ENCODE data around the gene ZNF195. TPM values are rescaled to one million over a fixed set of nuclear protein-coding genes. Genes with fewer than 3 reads are reported as not detected.

The ZNF195 gene
- total and polyA plus RNA-seq, 2 of the 8 experiments (the other 6 are each of a cell fraction or from before 2014, with no cell fraction given), result 23.9 to 88.6 TPM

- ChIA-PET POLR2A (ENCODE audit: partially characterized antibody) (interaction anchor here (0.8 to 3.8 kb wide), 6 partner anchors 12 to 63 kb away, joined by 3 to 29 read pairs (median 6); partner anchors contain the start of gene ZNF195), CTCF (ENCODE audit: partially characterized antibody) (interaction anchor here (0.8 to 1.1 kb wide), 4 partner anchors 36 to 64 kb away, joined by 3 read pairs; no protein-coding TSS in a partner anchor)
- TF ChIP-seq ATF2 (IDR thresholded peaks at IDR 0.05; ENCODE audit: low read length) (no peak), ASH2L (IDR thresholded peaks at IDR 0.05; ENCODE audit: low read length) (no peak), CTCF (IDR thresholded peaks at IDR 0.05; ENCODE audit: control extremely low read depth in 1 of 3, insufficient read depth in 1 of 3, low read depth in 1 of 3, low read length in 3 of 3) (no peak), NRF1 (IDR thresholded peaks at IDR 0.05; ENCODE audit: low read depth, low read length) (no peak), SRF (IDR thresholded peaks at IDR 0.05; ENCODE audit: low read depth, low read length) (no peak), HDAC2 (IDR thresholded peaks at IDR 0.05; ENCODE audit: borderline replicate concordance in 1 of 2, low read depth in 2 of 2, low read length in 2 of 2) (no peak), SP4 (IDR thresholded peaks at IDR 0.05; ENCODE audit: low read length) (no peak)
These were observed 34.4 kb downstream of the ZNF195 start for GRCh38 chr11:3344327-3345174.

More at GRCh38 chr11:3344327-3345174, 34.4 kb downstream of the ZNF195 start:
- no peak overlapping the region for H4K91ac ChIP-seq (replicated peaks; ENCODE audit: insufficient read length, low read length)
- H3K4me2 ChIP-seq (ENCODE audit: insufficient read depth in 1 of 2, low read depth in 2 of 2, low read length in 2 of 2), result no peak overlapping the region
- H3K23me2 ChIP-seq (ENCODE audit: low read depth, low read length), result no peaks in the 10 kb centered on the region
- H2BK5ac ChIP-seq (ENCODE audit: low read depth, low read length), result no peak overlapping the region
- H3K4me1 ChIP-seq (replicated peaks in 1 of 4; ENCODE audit: control insufficient read depth in 3 of 4, insufficient read depth in 4 of 4, low read length in 3 of 4), result no peaks in the 10 kb centered on the region
- H4K8ac ChIP-seq (ENCODE audit: extremely low read depth, insufficient read depth, low read length), result no peak overlapping the region
- no peak overlapping the region for H2BK120ac ChIP-seq (replicated peaks; ENCODE audit: low read depth, low read length)
- H3K9ac ChIP-seq (replicated peaks in 1 of 4; ENCODE audit: extremely low read depth in 1 of 4, low read depth in 3 of 4, low read length in 3 of 4), result no peak overlapping the region
- no peak for DNase-seq (ENCODE audit: low read depth in 1 of 2, low spot score in 2 of 2)
- no peak overlapping the region for H3K14ac ChIP-seq (ENCODE audit: insufficient read length)
- H2BK20ac ChIP-seq (ENCODE audit: low read length), result no peak overlapping the region
- H3K9me3 ChIP-seq (ENCODE audit: insufficient read depth in 2 of 2, low read depth in 1 of 2, low read length in 1 of 2), result peaks cover 5 to 6% of the 10 kb centered on the region in 2 experiments; a peak in 2 of 4 replicates
- no peak overlapping the region for H3K18ac ChIP-seq (ENCODE audit: extremely low read depth, low read length)
- no peak overlapping the region for H3K4me3 ChIP-seq (ENCODE audit: extremely low read depth in 1 of 4, insufficient read depth in 2 of 4, low read depth in 3 of 4, low read length in 4 of 4)
- no peak overlapping the region for H3K27ac ChIP-seq (ENCODE audit: low read depth, low read length)
- no peaks in the 10 kb centered on the region for H3K27me3 ChIP-seq (replicated peaks in 1 of 4; ENCODE audit: control insufficient read depth in 3 of 4, extremely low read depth in 1 of 4, insufficient read depth in 3 of 4, low read length in 3 of 4)
- WGBS, 2 experiments (ENCODE audit: extremely low coverage in 1 of 2, insufficient coverage in 1 of 2, insufficient read length in 1 of 2, insufficient replicate concordance in 2 of 2, low coverage in 1 of 2, low lambda C conversion rate in 2 of 2, missing lambda C conversion rate in 1 of 2), result 90% methylated on average over 6 of the region's 6 CpGs; no CpG with 5 or more reads in 1 of the 2 experiments
- no peaks in the 10 kb centered on the region for H3K36me3 ChIP-seq (ENCODE audit: control insufficient read depth in 2 of 4, insufficient read depth in 4 of 4, low read length in 3 of 4)
- no peak overlapping the region for H2BK12ac ChIP-seq (ENCODE audit: low read depth, low read length)
- no peak overlapping the region for H3K4ac ChIP-seq (replicated peaks; ENCODE audit: insufficient read length, low read depth, low read length)
- no peak overlapping the region for H2AFZ ChIP-seq (ENCODE audit: low read length)
- H3K56ac ChIP-seq (replicated peaks; ENCODE audit: insufficient read length, low read depth, low read length), result no peak overlapping the region
- H3K23ac ChIP-seq (ENCODE audit: insufficient read length), result no peak overlapping the region
- H4K5ac ChIP-seq (ENCODE audit: insufficient read length, low read depth, low read length), result no peak overlapping the region
- no peak overlapping the region for H2AK5ac ChIP-seq (ENCODE audit: low read depth, low read length)
- no peaks in the 10 kb centered on the region for H4K20me1 ChIP-seq (replicated peaks in 1 of 2; ENCODE audit: control insufficient read depth in 1 of 2, insufficient read depth in 2 of 2, low read length in 2 of 2)
- H3K79me2 ChIP-seq (ENCODE audit: control insufficient read depth in 1 of 2, insufficient read depth in 2 of 2, low read length in 2 of 2), result no peaks in the 10 kb centered on the region
- H3K79me1 ChIP-seq (ENCODE audit: low read depth, low read length), result no peaks in the 10 kb centered on the region
- H2BK15ac ChIP-seq (ENCODE audit: low read length), result no peak overlapping the region
- FAIRE-seq, result no peak

Data from H1 (cell line).